K562 (cell line): ENCODE results near the gene DIP2B. TPM values are rescaled to one million over a fixed set of nuclear protein-coding genes. Genes with fewer than 3 reads are reported as not detected.

Experiments
- FUS ChIP-seq: fragments of 200-400 bp; formaldehyde crosslinking; optimal IDR thresholded peaks from 2 replicates; pipeline ENCODE3; 2017; ENCODE audit warnings: low read depth, low read length
- MTA2 ChIP-seq: fragments of 450-650 bp; IDR thresholded peaks from 2 replicates; pipeline ENCODE4 v1.6.1; 2016; ENCODE audit warnings: low read depth
- RCOR1 ChIP-seq, 2 experiments: IDR thresholded peaks; 2 replicates each; pipeline ENCODE4 v1.6.1; 2012; ENCODE audit warnings: low read depth in 2 of 2, low read length in 2 of 2, borderline replicate concordance in 1 of 2, improper control_type of control experiment in 1 of 2
- STAT5A ChIP-seq: IDR thresholded peaks from 2 replicates; pipeline ENCODE4 v1.6.1; 2012; ENCODE audit warnings: low read length, inconsistent platforms, borderline replicate concordance
- TAL1 ChIP-seq: fragments of 450-650 bp; IDR thresholded peaks from 2 replicates; pipeline ENCODE4 v1.6.1; 2016; ENCODE audit warnings: mild to moderate bottlenecking
- YBX1 ChIP-seq: fragments of 450-650 bp; IDR thresholded peaks from 2 replicates; pipeline ENCODE4 v1.7.1; 2016; ENCODE audit warnings: mild to moderate bottlenecking
- ZNF347 ChIP-seq: fragments of 450-650 bp; formaldehyde crosslinking; IDR thresholded peaks from 2 replicates; pipeline ENCODE4 v1.4.0; 2020; ENCODE audit warnings: low read depth, mild to moderate bottlenecking, moderate library complexity
- ZNF785 ChIP-seq: fragments of 250-450 bp; sonication (Bioruptor Pico); IDR thresholded peaks from 2 replicates; pipeline ENCODE4 v1.4.0; 2020; ENCODE audit warnings: mild to moderate bottlenecking
- polyA plus RNA-seq, 8 experiments: library from polyadenylated mRNA; depleted of rRNA in 4 of 8; stranded (reverse) in 5 of 8; unstranded in 3 of 8; fragments of >200 nt; fragmentation: Nextera tagmentation in 2 of 8; fragmentation: Illumina TruSeq in 1 of 8; extraction: Ambion mirVana in 2 of 8; extraction: Trizol in 1 of 8; gene quantifications; 2 replicates each; pipeline versions ENCODE4 v1.2.1 to v1.2.3, GENCODE V29; 2011 to 2014; ENCODE audit warnings: inconsistent platforms in 1 of 8, missing spikeins in 1 of 8
- total RNA-seq, 7 experiments: library from RNA; depleted of rRNA in 6 of 7; stranded (reverse); fragments of >200 nt in 6 of 7; fragmentation: Illumina TruSeq in 2 of 7; extraction: Trizol in 2 of 7; gene quantifications; 2 replicates each; pipeline versions ENCODE4 v1.2.1 to v1.2.3, GENCODE V29; 2011 to 2021; ENCODE audit warnings: low replicate concordance in 1 of 7
- TF ChIP-seq, protein P1 (sequence below): fragments of 450-650 bp; IDR thresholded peaks from 2 replicates; pipeline ENCODE4 v1.6.1; 2016; ENCODE audit warnings: mild to moderate bottlenecking, moderate library complexity
- TF ChIP-seq, protein P2 (sequence below): fragments of 250-450 bp; sonication (Bioruptor Pico); IDR thresholded peaks from 2 replicates; pipeline ENCODE4 v1.8.0; 2022; ENCODE audit warnings: inconsistent platforms
- TF ChIP-seq, protein P3 (sequence below), 2 experiments: IDR thresholded peaks; 2 replicates each; pipeline ENCODE4 v1.6.1; 2011; ENCODE audit warnings: borderline replicate concordance in 1 of 2, control low read depth in 1 of 2, low read depth in 1 of 2, low read length in 1 of 2, mild to moderate bottlenecking in 1 of 2, mixed read lengths in 1 of 2, moderate library complexity in 1 of 2; ENCODE audit not compliant: insufficient read depth in 1 of 2, insufficient read length in 1 of 2, poor library complexity in 1 of 2, severe bottlenecking in 1 of 2; ENCODE audit errors: extremely low read depth in 1 of 2
- TF ChIP-seq, protein P4 (sequence below): sonication (generic); formaldehyde crosslinking; IDR thresholded peaks from 2 replicates; pipeline ENCODE4 v1.8.0; 2022; ENCODE audit warnings: mild to moderate bottlenecking, missing genetic modification reagents

DIP2B gene
- total and polyA plus RNA-seq, 9 of the 15 experiments (the other 6 are each of a cell fraction or from before 2014, with no cell fraction given): 4.6 to 26.1 (median 18.8) TPM

DNA sequence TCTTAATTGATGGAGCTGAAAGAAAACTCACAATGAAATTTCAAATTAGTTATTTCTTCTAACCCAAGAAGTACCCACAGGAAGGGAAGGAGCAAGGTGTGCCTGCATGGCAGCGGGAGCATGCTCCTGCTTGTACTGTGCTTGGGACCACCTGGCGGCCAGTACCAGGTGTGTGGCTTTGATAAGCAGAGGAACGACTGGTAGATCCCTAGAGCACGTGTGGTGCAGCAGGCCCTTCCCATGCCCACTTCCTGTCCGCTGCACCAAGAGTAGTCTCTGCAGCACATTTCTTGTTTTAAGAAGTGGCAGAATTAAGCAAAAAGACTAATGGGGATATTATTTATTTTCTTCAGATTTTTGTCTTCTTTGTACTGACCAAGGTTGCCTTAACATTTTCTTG lies 136.8 kb downstream of the DIP2B start (continued):
- TF ChIP-seq, protein P1, sequence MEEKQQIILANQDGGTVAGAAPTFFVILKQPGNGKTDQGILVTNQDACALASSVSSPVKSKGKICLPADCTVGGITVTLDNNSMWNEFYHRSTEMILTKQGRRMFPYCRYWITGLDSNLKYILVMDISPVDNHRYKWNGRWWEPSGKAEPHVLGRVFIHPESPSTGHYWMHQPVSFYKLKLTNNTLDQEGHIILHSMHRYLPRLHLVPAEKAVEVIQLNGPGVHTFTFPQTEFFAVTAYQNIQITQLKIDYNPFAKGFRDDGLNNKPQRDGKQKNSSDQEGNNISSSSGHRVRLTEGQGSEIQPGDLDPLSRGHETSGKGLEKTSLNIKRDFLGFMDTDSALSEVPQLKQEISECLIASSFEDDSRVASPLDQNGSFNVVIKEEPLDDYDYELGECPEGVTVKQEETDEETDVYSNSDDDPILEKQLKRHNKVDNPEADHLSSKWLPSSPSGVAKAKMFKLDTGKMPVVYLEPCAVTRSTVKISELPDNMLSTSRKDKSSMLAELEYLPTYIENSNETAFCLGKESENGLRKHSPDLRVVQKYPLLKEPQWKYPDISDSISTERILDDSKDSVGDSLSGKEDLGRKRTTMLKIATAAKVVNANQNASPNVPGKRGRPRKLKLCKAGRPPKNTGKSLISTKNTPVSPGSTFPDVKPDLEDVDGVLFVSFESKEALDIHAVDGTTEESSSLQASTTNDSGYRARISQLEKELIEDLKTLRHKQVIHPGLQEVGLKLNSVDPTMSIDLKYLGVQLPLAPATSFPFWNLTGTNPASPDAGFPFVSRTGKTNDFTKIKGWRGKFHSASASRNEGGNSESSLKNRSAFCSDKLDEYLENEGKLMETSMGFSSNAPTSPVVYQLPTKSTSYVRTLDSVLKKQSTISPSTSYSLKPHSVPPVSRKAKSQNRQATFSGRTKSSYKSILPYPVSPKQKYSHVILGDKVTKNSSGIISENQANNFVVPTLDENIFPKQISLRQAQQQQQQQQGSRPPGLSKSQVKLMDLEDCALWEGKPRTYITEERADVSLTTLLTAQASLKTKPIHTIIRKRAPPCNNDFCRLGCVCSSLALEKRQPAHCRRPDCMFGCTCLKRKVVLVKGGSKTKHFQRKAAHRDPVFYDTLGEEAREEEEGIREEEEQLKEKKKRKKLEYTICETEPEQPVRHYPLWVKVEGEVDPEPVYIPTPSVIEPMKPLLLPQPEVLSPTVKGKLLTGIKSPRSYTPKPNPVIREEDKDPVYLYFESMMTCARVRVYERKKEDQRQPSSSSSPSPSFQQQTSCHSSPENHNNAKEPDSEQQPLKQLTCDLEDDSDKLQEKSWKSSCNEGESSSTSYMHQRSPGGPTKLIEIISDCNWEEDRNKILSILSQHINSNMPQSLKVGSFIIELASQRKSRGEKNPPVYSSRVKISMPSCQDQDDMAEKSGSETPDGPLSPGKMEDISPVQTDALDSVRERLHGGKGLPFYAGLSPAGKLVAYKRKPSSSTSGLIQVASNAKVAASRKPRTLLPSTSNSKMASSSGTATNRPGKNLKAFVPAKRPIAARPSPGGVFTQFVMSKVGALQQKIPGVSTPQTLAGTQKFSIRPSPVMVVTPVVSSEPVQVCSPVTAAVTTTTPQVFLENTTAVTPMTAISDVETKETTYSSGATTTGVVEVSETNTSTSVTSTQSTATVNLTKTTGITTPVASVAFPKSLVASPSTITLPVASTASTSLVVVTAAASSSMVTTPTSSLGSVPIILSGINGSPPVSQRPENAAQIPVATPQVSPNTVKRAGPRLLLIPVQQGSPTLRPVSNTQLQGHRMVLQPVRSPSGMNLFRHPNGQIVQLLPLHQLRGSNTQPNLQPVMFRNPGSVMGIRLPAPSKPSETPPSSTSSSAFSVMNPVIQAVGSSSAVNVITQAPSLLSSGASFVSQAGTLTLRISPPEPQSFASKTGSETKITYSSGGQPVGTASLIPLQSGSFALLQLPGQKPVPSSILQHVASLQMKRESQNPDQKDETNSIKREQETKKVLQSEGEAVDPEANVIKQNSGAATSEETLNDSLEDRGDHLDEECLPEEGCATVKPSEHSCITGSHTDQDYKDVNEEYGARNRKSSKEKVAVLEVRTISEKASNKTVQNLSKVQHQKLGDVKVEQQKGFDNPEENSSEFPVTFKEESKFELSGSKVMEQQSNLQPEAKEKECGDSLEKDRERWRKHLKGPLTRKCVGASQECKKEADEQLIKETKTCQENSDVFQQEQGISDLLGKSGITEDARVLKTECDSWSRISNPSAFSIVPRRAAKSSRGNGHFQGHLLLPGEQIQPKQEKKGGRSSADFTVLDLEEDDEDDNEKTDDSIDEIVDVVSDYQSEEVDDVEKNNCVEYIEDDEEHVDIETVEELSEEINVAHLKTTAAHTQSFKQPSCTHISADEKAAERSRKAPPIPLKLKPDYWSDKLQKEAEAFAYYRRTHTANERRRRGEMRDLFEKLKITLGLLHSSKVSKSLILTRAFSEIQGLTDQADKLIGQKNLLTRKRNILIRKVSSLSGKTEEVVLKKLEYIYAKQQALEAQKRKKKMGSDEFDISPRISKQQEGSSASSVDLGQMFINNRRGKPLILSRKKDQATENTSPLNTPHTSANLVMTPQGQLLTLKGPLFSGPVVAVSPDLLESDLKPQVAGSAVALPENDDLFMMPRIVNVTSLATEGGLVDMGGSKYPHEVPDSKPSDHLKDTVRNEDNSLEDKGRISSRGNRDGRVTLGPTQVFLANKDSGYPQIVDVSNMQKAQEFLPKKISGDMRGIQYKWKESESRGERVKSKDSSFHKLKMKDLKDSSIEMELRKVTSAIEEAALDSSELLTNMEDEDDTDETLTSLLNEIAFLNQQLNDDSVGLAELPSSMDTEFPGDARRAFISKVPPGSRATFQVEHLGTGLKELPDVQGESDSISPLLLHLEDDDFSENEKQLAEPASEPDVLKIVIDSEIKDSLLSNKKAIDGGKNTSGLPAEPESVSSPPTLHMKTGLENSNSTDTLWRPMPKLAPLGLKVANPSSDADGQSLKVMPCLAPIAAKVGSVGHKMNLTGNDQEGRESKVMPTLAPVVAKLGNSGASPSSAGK: peak; percentile 40; the same call in 1 of the 2 replicates
- TF ChIP-seq MTA2 (peak; percentile 20; the same call in 1 of the 2 replicates), ZNF785 (CRISPR knock-in tag) (no peak), FUS (no peak), RCOR1 (IDR thresholded peaks at IDR 0.05; ENCODE audit: borderline replicate concordance in 1 of 2, low read depth in 2 of 2, low read length in 2 of 2) (0 out of 4 replicates have a peak, but pooled peaks of 1 of the 2 experiments have one; percentile 28), YBX1 (no peak), ZNF347 (no peak), STAT5A (peak; percentile 47; the same call in 1 of the 2 replicates), TAL1 (peak; percentile 78)
- TF ChIP-seq, protein P2, sequence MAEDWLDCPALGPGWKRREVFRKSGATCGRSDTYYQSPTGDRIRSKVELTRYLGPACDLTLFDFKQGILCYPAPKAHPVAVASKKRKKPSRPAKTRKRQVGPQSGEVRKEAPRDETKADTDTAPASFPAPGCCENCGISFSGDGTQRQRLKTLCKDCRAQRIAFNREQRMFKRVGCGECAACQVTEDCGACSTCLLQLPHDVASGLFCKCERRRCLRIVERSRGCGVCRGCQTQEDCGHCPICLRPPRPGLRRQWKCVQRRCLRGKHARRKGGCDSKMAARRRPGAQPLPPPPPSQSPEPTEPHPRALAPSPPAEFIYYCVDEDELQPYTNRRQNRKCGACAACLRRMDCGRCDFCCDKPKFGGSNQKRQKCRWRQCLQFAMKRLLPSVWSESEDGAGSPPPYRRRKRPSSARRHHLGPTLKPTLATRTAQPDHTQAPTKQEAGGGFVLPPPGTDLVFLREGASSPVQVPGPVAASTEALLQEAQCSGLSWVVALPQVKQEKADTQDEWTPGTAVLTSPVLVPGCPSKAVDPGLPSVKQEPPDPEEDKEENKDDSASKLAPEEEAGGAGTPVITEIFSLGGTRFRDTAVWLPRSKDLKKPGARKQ (CRISPR knock-in tag): no peak
- TF ChIP-seq, protein P3, sequence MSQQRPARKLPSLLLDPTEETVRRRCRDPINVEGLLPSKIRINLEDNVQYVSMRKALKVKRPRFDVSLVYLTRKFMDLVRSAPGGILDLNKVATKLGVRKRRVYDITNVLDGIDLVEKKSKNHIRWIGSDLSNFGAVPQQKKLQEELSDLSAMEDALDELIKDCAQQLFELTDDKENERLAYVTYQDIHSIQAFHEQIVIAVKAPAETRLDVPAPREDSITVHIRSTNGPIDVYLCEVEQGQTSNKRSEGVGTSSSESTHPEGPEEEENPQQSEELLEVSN (IDR thresholded peaks at IDR 0.05; ENCODE audit: borderline replicate concordance in 1 of 2, extremely low read depth in 1 of 2, insufficient read depth in 1 of 2, insufficient read length in 1 of 2, low read depth in 1 of 2, low read length in 1 of 2, poor library complexity in 1 of 2, severe bottlenecking in 1 of 2): peak in 1 of 2 experiments; percentile 49
- TF ChIP-seq, protein P4, sequence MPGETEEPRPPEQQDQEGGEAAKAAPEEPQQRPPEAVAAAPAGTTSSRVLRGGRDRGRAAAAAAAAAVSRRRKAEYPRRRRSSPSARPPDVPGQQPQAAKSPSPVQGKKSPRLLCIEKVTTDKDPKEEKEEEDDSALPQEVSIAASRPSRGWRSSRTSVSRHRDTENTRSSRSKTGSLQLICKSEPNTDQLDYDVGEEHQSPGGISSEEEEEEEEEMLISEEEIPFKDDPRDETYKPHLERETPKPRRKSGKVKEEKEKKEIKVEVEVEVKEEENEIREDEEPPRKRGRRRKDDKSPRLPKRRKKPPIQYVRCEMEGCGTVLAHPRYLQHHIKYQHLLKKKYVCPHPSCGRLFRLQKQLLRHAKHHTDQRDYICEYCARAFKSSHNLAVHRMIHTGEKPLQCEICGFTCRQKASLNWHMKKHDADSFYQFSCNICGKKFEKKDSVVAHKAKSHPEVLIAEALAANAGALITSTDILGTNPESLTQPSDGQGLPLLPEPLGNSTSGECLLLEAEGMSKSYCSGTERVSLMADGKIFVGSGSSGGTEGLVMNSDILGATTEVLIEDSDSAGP: no peak
